GM18858 (cell line): ENCODE results near the gene FBXO27.
"Not testable (repeated sequence)": the region's sequence is repeated elsewhere in the genome, so short reads cannot be mapped to it uniquely, and the experiment has no call there.

Experiments
- ATAC-seq: cut with Tn5 transposase; IDR thresholded peaks from one replicate; pipeline ENCODE4 v1.9.1; 2021; ENCODE audit not compliant: unreplicated experiment

Gene FBXO27

GRCh38 chr19:39045506-39045905 is 13.2 kb upstream of the FBXO27 start:
- no peak for ATAC-seq

- ATAC-seq = no peak
These were observed 5.7 kb upstream of the FBXO27 start for GRCh38 chr19:39038098-39038497.

- ATAC-seq = no peak
These were observed 4.8 kb upstream of the FBXO27 start for GRCh38 chr19:39037194-39037593.

GRCh38 chr19:39036581-39036980 is 4.2 kb upstream of the FBXO27 start:
- ATAC-seq = no peak

- no peak for ATAC-seq
These were observed 834 bp downstream of the FBXO27 start for GRCh38 chr19:39031368-39032062.

- ATAC-seq = no peak
These were observed 1.4 kb downstream of the FBXO27 start for GRCh38 chr19:39030854-39031367.

GRCh38 chr19:39024875-39025641 is 7.3 kb downstream of the FBXO27 start:
- ATAC-seq = no peak

GRCh38 chr19:39021063-39021462 is 11.3 kb downstream of the FBXO27 start:
- no peak for ATAC-seq

- ATAC-seq = no peak
These were observed 14.7 kb downstream of the FBXO27 start for GRCh38 chr19:39017646-39018045.

- no peak for ATAC-seq
These were observed 15.3 kb downstream of the FBXO27 start for GRCh38 chr19:39017026-39017425.

GRCh38 chr19:39014037-39014436 is 18.3 kb downstream of the FBXO27 start:
- ATAC-seq = no peak

GRCh38 chr19:39009001-39009400 is 23.3 kb downstream of the FBXO27 start:
- no peak for ATAC-seq

- ATAC-seq = no peak
These were observed 24.2 kb downstream of the FBXO27 start for GRCh38 chr19:39008137-39008536.

GRCh38 chr19:39007096-39007495 is 25.3 kb downstream of the FBXO27 start:
- ATAC-seq = no peak

- no peak for ATAC-seq
These were observed 27.9 kb downstream of the FBXO27 start for GRCh38 chr19:39004403-39004802.

GRCh38 chr19:39003796-39004195 is 28.6 kb downstream of the FBXO27 start:
- no peak for ATAC-seq

GRCh38 chr19:39003188-39003587 is 29.2 kb downstream of the FBXO27 start:
- ATAC-seq = no peak

GRCh38 chr19:39001041-39001440 is 31.3 kb downstream of the FBXO27 start:
- no peak for ATAC-seq

- ATAC-seq = not testable (repeated sequence)
These were observed 34.8 kb downstream of the FBXO27 start for GRCh38 chr19:38997576-38997975.

- ATAC-seq = no peak
These were observed 39.1 kb downstream of the FBXO27 start for GRCh38 chr19:38993271-38993670.

GRCh38 chr19:38990949-38991697 is 41.2 kb downstream of the FBXO27 start:
- ATAC-seq = no peak

- ATAC-seq = not testable (repeated sequence)
These were observed 42.7 kb downstream of the FBXO27 start for GRCh38 chr19:38989614-38990013.
